Measurements from ENCODE around the gene DPEP2.
"Not testable (repeated sequence)": the region's sequence is repeated elsewhere in the genome, so short reads cannot be mapped to it uniquely, and the experiment has no call there.

DPEP2 gene

DNA sequence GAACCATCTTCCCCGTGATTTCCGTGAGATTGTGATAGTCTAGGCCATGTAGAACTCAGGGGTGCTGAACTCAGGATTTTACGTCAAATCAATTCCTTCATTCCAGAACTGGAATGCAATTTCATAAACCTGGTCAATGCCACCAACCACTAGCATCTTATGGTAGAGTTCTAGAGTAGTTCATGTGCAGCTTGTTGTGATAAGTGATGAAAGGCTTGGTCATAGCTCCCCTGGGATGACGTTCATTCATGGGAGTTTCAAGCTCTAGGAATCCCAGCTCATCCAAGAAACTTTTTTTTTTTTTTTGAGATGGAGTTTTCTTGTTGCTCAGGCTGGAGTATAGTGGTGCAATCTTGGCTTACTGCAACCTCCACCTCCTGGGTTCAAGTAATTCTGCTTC lies 3.7 kb upstream of the DPEP2 start:
- DNase-seq, result no peak

GRCh38 chr16:68000450-68000849 lies 1.2 kb upstream of the DPEP2 start:
- DNase-seq, result no peak

GRCh38 chr16:67999985-68000384 lies 701 bp upstream of the DPEP2 start:
- no peak for DNase-seq

DNA sequence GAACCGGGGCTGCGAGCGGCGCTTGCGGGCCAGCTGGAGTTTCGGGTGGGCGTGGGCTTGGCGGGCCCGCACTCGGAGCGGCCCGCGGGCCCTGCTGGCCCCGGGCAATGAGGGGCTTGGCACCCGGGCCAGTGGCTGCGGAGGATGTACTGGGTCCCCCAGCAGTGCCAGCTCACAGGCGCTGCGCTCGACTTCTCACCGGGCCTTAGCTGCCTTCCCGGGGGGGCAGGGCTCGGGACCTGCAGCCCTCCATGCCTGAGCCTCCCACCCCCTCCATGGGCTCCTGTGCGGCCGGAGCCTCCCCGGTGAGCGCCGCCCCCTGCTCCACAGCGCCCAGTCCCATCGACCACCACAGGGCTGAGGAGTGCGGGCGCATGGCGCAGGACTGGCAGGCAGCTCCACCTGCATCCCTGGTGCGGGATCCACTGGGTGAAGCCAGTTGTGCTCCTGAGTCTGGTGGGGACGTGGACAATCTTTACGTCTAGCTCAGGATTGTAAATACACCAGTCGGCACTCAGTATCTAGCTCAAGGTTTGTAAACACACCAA lies 979 bp downstream of the DPEP2 start:
- DNase-seq, result not testable (repeated sequence)

DNA sequence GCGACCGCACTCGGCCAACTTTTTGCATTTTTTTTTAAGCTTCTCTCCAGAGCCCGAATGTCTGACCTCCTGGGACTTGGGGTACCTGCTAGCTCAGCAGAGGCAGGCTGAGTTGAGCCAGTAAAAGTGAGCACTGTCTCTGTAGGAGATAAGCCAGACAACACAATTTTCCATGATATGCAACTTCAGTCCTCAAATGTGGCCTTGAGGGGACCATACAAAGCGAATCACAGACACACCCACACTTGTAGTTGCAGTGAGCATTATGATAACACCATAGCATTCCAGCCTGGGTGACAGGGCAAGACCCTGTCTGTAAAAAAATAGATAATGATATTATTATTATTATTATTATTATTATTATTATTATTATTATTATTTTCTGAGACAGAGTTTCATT lies 2.6 kb downstream of the DPEP2 start:
- DNase-seq, result no peak

DNA sequence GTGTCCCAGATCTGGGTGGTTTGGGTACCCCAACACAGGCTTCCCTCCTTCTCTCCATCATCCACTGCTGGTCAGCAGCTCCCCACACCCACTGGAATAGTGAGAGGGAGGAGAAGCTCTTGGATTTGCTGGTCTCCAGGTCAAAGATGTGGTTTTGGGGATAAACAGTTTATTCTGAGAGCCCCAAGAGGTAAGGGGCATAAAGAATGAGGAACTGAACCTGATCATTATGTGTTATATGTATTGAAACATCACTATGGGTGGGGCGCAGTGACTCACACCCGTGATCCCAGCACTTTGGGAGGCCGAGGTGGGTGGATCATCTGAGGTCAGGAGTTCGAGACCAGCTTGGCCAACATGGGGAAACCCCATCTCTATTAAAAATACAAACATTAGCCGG lies 3.9 kb downstream of the DPEP2 start:
- no peak for DNase-seq

- not testable (repeated sequence) for DNase-seq
These were observed 5.3 kb downstream of the DPEP2 start for GRCh38 chr16:67994040-67994408.

GRCh38 chr16:67993207-67994039 lies 5.9 kb downstream of the DPEP2 start:
- DNase-seq, result no peak

GRCh38 chr16:67992661-67993206 lies 6.5 kb downstream of the DPEP2 start:
- no peak for DNase-seq

DNA sequence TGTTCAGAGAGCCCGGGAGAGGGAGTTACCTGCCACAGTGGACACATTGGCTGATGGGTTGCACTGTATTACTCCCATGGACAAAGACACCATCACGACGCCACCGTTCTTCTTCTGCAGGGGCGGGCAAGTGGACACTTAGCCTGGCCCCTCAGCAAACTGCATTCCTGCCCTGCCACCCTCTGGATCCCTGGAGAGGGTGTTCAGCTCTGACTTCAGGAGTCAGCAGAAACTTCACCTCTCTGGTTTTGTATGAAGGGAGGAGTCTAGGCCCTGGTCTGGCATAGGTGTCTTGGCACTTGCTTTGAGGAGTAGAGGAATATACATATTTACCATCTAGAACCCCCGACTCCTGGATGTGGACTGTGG lies 9.3 kb downstream of the DPEP2 start:
- no peak for DNase-seq

- DNase-seq, result no peak
These were observed 9.8 kb downstream of the DPEP2 start for GRCh38 chr16:67989322-67990017.

- no peak for DNase-seq
These were observed 10.6 kb downstream of the DPEP2 start for GRCh38 chr16:67988675-67989074.

DNA sequence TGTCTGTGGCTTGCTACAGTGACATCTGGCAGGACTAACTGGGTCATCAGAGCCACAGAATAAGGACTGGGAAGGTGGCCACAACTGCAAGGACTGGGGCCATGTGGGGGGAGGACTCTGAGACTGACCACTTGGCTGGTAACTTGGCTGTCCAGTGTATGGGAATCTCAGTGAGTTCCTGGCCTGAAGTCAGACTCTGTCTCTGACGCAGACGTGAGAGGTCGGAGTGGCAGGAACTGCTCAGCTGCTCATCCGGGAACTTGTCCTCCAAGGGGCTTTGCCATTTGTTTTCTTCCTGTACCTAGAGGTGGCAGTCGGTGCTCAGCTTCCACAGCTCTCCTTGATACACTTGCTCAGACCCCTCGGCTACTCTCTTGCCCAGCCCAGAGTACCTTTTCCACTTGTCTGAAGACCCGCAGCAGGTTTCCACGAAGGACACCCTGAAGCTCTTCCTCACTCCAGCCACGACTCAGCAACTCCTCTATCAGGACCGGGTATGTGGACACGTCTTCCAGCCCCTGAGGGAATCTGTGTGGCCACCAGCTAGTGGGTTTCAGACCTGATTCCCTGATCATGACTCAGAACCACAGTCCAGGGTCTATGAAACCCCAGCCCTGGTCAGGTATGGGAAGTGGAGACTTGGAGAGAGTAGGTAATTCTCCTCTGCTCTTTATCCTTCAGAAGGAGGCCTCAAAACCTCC lies 11.7 kb downstream of the DPEP2 start:
- DNase-seq, result no peak

DNA sequence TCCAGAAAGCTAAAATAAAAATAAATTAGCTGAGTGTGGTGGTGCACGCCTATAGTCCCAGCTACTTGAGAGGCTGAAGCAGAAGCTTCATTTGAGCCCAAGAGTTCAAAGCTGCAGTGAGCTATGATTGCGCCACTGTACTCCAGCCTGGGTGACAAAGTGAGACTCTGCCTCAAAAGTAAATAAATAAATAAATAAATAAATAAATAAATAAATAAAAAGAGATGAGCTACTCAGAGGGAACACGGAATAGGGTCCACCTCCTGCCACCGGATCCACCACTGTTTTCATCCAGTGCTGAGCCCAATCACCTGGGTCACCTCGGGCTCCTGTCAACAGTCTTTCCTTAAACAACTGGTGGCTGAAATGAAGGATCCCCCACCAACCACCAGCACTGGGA lies 12.3 kb downstream of the DPEP2 start:
- no peak for DNase-seq

DNA sequence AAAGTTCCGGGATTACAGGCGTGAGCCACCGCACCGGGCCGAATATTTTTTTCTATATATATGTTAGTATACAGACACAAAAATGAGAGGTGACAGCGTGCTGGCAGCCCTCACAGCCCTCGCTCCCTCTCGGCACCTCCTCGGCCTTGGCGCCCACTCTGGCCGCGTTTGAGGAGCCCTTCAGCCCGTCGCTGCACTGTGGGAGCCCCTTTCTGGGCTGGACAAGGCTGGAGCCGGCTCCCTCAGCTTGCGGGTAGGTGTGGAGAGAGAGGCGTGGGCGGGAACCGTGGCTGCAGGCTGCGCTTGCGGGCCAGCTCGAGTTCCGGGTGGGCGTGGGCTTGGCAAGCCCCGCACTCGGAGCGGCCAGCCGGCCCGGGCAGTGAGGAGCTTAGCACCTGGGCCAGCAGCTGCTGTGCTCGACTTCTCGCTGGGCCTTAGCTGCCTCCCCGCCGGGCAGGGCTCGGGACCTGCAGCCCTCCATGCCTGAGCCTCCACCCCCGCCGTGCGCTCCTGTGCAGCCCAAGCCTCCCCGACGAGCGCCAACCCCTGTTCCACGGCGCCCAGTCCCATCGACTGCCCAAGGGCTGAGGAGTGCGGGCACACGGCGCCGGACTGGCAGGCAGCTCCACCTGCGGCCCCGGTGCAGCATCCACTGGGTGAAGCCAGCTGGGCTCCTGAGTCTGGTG lies 17.1 kb downstream of the DPEP2 start:
- DNase-seq, result no peak

GRCh38 chr16:67979955-67980678 lies 19.2 kb downstream of the DPEP2 start, which contains the start of gene DPEP3:
Gene DPEP3, minus strand, starts transcription at chr16:67980499. Its CDS starts 119 bp downstream, at chr16:67980380.
- DNase-seq, result no peak

DNA sequence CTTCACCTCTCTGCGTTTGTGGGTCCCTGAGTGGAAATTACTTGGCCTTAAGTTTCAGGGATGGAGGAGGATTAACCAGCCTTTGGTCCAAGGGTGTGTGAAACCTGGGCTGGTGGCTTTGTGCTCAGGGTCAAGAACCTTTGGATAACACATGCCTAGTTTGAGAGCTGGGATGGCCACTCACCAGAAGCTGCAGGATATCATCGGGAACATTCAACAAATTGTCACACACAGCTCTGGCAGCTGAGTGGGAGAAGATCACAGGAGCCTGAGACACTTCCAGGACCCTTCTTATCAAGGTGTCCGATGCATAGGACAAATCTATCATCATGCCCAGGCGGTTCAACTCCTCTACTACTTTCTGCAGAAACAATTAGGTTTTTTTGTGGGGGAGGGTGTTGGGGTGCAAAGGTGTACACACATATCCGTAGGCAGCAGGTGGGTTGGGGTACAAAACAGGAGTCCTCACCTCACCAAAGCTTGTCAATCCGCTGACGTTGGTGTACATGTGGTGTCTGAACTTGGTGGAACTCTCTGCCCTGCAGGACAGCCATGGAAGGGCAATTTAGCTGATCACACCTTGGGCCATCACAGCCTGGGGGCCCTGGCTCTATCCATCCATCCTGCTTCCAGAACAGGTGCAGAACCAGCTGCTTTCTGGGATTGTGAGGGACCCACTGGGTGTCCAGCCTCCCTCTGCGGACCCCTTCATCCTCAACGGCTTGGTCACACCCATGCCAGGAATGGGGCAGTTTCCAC lies 21.6 kb downstream of the DPEP2 start:
- no peak for DNase-seq

DNA sequence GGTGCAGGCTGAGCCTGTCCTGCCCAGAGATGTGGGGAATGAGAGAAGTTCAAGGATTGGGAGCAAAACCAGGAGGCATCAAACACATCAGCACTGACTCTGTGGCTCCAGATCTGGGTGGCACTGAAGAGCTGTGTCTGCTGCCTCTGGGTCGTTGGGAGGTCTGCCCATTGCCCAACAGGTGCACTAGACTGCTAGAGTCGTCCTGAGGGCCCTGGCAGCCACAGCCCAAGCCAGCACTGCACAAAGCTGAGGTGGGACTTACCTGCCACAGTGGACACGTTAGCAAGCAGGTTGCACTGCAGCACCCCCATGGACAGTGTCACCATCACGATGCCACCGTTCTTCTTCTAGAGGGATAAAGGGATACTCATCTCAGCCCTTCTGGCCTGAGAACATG lies 22.3 kb downstream of the DPEP2 start:
- no peak for DNase-seq

DNA sequence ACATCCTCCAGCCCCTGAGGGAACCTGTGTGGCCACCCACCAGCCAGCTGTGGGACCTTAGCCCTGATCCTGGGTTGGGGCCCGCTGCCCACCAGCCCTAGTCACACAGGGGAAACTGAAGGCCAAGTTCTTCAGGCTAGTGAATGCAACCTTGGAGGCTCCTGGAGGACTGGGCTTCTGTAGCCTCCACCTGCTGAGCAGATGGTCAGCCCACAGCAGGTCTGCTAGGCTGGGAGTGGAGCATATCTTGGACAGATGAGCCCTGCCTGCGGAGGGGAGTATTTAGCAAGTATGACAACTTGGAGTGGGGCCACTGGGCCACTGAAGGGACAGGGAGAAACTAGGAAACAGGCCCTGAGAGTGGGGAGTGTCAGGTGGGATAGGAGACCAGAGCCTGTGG lies 23.1 kb downstream of the DPEP2 start:
- no peak for DNase-seq

- DNase-seq, result no peak
These were observed 23.8 kb downstream of the DPEP2 start for GRCh38 chr16:67975321-67976105.
